GM18873 (cell line): ENCODE data around the gene MACROD1.

Source experiments
- ATAC-seq: cut with Tn5 transposase; IDR thresholded peaks from one replicate; pipeline ENCODE4 v1.9.1; 2021; ENCODE audit warnings: mild to moderate bottlenecking, moderate library complexity, moderate number of reproducible peaks; ENCODE audit not compliant: unreplicated experiment, low FRiP score

MACROD1 gene

DNA sequence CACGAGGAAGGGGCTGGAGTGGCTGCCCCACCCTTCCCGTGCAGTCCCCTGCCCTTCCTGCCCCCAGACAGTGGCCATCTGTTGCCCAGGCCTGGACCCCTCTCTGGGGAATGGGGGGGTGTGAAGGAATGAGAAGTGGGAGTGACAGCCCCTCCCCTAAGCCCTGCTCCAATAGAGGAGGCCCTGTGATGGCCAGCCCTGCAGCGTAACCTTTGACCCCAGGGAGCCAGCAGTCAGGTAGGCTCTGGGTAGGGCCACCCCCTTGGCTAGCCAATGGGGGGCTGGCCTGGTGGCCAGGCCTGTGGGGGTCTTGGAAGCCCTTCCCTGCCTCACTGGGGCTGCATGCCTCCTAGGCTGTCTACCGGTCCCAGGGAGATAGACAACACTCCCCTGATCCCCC is 123.6 kb downstream of the MACROD1 start:
- no peak for ATAC-seq

DNA sequence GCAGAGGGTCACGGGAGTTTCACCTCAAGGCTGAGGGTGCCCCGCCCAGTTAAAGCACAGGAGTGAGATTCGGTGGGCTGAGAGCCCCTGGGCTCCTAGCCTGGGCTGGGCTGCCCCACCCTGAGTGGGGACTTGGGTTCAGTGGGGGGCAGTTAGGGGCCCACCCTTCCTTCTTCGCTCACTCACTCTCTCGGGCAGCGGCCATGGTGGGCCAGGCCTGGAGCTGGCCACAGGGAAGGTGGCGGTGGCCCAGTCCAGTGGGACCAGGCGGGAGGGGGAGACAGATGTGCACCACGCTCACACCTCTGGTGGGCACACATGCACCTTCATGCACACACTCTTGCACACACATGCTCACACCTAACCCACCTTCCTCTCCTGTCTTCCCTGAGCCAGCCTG is 124.1 kb downstream of the MACROD1 start:
- no peak for ATAC-seq

DNA sequence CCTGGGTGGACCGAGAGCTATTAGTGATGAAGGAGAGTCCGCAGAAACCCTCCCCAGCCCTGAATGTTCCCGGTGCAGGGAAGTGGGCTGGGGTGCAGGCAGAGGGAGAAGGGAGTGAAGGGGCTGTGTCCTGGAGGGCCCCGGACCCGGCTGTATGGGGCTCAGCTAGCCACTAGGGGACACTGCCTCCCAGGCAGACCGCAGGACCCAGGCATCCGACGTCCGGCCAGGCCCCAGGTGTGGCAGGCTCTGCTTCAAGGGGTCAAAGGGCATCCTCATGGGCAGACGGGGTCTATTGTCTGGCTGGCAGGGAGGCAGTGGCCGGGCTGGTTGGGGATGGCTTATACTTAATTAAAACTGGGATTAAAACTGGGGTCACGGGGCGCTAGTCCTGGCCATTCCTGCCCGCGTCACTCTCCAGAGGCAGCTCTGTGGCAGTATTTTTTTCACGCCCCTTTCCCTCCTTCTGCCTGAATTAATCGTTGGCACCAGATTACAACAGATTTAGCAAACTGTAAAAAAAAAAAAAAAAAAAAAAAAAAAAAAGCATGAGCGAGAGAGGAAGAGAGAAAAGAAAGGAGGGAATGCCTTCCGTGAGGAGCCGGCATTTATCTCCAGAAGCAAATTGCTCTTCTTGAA is 125.1 kb downstream of the MACROD1 start:
- ATAC-seq, result no peak

DNA sequence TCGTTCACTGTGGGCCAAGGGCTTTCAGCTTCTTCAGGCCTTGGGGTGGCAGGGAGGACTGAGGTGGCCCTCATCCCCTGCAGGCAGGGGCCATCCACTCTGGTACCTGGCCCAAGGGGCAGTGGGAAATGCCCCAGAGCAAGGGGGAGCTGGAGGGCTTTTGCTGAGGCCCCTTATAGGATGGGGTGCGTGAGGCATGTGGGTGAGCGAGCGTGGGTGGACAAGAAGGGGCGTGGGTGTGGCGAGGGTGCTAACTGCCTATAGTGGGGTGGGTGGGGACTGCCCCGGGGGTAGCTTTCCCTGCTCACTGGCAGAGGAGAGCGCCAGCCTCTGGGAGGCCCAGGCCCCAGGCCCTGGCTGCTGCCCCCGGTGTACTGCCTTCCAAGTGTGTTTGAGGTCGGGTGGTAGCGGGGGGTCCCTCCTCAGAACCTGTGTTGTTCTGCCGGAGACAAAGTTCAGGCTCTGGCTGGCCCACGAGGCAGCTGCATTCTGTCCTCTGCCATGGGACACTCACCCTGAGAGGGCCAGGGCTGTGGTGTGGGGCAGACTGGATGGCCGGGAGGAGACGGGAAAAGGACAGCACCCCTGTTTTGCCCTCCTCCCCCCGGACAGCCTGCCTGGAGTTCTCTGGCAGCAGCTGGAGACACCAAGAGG is 126.8 kb downstream of the MACROD1 start:
- no peak for ATAC-seq

DNA sequence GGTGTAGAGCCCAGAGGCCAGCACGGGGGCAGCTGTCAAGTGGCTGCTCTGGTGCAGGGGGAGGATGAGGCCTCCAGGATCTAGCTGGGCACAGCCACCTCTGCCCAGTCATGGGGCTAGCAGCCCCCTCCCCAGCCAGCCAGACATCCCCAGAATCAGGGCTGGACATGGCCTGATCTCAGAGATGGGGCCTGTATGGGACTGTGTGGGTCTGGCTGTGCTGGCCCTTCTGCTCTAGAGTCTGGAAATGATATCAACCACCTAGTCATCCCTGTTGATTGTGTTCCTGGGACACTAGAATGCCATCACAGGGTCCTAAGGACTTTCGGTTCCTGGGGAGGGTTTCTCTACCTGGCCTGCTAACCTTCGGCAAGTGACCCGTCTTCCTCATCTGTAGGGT is 127.4 kb downstream of the MACROD1 start:
- no peak for ATAC-seq

DNA sequence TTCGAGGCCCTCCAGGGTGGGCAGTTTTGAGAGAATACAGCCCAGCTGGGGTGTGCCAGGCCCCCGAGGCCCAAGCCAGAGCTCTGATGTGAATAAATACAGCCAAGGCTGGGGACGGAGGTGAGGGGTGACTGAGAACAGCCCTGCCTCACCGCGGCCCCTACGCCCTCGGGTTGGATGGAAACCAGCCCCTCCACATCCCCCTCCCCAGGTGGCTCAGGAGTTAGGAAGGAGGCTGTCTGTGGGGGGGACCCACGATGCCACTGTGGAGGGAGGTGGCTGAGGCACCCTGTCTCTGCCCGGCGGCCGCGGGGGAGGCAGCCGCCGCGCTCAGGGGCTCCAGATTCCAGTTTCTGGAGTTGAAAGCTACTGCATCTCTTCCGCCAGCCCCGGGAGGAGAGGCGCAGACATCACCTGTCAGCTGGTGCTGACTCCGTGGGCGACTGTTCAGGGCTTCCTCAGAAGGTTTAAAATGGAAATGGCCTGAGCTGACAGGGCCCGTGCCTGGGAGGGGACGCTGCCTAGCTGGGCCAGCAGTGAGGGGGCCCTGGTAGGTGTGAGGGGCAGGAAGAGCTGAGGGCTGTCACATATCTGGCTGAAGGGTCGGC is 128.8 kb downstream of the MACROD1 start:
- ATAC-seq, result no peak

DNA sequence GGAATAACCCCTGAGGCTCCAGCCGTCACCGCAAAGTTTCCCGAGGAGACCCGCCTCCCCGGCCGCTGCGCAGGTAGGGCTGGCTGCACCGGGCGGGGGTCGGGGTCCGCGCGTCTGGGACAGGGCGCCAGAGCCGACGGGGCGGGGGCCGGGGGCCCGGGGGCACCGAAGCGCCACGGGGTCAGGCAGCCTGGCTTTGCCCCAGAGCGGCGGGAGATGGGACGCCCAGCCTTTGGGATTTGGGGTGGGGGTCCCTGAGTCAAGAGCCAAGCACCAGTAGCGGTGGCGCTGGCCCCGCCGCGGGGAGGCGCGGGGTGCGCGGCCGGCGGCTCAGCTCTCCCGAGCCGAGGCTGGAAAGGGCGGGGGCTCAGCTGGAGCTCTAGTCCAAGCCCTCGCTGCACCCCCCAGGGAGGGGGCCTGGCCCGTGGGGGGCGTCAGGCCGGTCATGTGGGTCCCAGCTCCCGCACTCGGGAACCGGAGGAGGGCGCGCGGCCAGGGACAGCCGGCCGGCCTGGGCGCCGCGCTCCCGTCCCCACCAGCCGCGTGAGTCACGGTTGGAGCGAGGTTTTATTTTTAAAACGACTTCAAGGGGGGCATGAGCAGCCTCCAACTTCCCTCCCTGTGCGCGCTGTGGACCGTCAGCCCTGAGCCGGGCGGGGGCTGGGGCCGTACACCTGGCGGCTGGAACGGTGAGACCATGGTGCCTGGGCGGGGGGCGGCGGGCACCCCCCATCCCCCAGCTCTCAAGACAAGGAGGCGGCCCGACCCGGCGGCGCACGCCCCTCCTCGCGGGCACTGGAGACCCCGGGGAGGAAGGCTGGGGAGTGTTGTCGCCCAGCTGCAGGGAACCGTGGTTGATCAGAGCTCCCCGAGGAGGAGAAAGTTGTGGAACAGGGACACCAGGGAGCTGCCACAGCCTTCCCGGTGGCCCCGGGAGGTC is 129.6 kb downstream of the MACROD1 start:
- no peak for ATAC-seq

DNA sequence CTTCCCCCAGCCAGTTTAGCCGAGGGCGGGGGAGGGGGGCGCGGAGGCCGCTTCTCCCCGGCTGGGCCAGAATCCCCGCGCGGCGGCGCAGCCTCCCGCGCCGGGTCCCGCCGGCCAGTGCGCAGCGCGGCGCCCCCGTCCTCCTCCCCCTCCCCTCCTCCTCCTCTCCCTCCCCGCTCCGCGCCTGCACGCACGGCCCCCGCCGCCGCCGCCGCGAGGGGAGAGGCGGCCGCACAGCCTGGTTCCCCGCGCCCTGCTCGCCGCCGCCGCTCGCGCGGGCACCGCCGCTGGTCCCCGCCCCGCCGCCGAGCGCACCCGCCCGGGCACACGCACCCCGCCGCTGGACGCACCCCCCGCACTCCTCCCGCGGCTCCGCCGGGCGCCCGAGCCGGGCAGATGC is 130.3 kb downstream of the MACROD1 start, which contains the start of gene FLRT1:
FLRT1 (plus strand) TSS at position 356 of the 400 bp plus-strand sequence. CDS start 80,337 bp downstream, outside the sequence.
- no peak for ATAC-seq

DNA sequence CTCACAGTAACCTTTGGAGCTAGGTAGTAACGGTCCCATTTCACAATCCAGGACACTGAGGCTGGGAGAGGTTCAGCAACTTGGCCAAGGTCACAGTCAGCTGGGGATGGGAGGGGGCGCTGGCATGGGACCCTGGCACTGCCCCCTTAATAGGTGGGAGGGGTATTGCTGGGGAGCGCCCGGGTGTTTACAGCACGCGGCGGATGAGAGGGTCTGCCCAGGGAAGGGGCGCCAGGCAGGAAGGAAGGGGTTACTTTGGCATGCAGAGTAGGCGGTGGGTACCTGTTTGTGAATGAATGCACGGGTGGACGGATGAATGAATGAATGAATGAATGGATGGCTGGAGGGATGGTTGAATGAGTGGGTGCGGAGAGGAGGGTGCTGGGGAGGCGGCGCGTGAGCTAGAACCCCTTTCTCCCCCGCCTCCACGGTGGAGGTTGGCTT is 130.8 kb downstream of the MACROD1 start:
- no peak for ATAC-seq

DNA sequence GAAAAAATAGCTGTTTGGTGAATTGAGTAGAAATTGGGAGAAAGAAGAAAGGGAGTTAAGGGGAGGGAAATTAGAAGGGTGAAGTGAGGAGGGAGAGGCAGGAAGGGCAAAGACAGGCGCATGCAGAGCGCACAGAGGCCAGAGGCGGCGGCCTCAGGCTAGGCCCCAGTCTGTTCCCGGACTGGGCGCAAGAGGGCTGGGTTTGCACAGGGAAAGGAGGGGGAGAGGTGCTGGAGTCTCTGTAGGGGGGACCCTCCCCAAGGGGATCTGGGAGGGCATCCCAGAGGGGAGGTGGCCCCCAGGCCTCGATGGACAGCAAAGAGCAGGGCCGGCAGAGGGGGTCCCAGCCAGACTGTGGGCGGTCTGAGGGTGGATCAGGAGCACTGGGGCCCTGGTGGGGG is 131.5 kb downstream of the MACROD1 start:
- no peak for ATAC-seq

DNA sequence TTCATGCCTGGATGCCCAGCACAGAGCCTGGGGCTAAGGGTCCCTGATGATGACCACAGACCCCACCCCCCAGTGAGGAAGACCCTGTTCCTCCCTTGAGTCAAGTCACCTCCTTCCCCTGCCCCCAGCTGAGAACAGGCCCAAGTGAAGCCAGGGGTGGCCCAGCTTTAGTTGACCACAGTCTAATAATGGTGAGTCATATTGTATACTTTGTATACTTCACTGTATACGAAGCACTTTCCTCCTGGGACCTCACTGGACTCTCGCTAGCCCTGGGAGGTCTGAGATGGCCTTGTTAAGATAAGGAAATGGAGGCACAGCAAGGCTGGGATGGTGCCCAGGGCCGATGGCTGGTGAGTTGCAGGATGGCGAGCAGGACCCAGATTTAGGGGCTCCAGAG is 133.9 kb downstream of the MACROD1 start:
- ATAC-seq, result no peak

DNA sequence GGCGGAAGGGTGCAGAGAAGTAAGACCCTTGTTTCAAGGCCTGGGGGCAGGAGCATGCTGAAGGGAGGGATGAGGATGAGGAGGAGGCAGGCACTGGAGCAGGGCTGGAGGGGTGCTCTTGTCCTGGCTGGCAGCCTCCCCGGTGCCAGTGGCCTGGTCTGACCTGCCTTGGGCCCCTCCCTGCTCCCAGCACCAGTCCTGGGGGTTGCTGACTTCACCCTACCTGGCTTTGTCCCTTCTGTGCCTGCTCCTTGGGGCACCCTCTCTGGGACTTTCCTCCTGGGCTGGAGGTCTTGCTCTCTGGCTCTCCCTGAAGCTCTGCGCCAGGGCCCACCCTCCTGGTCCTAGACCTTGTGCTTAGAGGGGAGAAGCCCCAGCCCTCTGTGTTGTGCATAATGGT is 134.9 kb downstream of the MACROD1 start:
- no peak for ATAC-seq

DNA sequence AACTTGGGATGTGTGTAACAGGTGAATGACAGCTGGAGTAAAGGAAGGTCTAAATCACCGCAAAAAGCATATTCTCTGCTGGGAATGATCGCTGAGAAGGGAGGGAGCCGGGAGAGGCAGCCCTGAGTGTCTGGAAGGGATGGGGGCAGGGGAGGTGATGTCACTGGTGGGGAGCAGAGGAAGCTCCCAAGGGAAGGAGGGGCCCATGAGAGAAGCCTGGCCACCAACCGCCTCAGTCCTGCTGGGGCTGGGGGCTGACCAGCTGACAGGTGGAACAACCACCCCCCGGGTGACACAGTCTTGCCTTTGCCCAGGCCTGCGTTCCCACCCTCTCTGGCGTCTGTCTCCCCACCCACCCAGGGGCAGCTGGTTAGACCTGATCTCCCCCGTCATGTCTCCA is 136.1 kb downstream of the MACROD1 start:
- no peak for ATAC-seq

DNA sequence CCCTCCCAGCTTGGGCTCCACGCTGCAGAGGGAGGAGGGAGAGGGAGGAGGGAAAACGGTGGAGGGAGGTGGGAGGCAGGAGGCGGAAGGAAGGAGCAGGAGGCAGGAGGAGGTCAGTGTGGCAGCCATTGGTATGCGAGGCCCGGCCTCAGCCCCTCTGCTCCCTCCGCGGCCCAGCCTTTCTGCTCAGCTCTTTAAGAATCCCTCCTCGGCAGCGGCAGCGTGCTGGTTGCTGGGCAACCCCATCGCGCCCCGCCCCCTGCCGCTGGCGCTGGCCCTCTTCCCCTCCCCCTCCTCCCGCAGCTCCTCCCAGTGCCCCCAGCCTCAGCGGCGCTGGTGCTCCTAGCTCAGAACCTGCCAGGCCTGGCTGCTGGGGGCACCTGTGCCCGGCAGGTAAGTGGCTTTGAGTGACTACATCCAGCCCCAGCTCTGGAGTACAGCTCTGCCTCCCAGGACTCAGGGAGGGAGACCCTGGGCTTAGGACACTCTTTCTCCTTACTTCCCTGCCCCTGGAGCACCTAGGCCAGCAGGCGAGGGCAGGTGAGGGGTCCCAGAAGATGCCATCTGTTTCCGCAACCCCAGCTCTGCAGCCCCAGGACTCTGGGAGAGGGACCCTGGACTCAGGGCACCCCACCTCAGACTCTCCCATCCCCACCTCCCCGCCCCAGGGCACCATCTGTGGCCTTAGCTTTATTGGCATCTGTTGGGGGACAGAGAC is 137.4 kb downstream of the MACROD1 start:
- ATAC-seq, result no peak

DNA sequence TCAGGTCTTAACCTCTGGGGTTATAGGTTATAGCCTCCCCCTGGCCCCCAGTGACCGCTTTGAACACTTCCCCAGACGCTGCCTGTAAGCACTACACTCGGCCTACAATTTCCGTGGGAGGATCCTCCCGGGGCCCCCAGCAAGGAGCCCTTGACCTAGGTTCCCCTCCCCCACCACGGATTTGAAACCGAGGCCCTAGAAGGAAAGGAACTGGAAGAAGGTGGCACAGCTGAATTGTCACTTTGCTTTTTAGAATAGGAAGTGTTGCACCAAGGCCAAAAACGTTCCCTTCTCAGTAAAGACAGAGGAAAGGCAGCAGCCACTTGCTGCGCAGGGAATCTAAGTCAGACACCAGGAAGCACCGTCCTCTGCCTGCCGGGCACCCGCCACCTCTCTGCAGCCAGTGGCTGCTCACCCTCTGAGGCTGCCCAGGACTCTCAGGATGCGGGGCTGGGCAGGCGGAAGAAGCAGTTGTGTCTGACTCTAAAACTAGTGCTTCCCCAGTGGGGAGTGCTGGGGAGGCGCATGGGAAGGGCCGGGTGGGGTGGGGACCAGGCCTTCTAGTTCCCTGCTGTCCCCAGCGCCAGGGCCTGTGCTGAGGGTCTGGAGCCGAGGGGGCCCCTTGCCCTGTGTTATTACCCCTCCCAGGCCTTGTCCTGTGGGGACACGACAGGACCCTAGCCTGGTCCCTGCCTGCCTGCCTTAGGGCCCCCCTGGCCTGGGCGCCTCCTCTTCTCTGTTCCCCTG is 138.1 kb downstream of the MACROD1 start:
- ATAC-seq, result no peak

DNA sequence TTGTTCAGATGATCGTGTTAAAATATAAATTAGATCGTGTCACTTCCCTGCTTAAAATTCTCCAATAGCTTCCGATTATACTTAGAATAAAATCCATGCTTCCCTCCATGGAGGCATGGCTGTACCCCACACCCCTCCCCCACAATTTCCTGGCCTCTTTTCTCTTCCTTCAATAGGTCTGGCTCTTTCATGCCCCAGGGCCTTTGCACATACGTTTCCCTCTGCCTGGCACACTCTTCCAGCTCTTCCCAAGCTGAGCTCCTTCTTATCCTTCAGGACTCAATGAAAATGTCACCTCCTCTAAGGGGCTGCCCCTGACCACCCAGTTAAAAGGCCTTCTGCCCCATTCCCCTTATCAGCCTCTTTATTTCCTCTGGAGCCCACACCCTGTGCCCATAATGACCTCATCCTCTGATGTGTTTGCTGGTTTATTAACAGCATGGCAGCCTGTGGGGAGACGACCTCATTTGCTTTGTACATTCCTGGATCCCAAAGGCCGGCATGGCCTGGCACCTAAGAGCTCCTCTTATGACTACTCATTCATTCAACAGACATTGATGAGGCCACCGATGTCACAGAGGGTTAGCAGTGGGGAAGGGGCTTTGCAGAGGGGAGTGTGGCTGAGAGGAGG is 139.2 kb downstream of the MACROD1 start:
- ATAC-seq, result no peak

DNA sequence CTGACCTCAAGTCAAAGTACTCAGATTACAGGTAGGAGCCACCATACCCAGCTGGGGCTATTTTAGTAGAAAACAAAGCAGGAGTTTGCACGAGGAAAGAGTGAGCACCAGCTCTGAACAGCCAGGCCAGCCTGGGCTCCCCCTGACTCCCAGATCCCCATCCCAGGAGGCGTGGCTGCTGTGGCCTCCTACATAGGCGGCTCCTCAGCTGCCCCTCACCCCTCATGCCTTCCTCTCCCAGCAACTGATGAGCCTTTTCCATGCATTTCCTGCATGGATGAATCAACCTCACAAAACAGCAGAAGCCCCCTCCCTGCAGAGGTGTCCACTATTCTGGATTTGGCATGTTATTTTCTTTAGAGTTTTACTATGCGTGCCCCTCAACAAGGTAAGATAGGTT is 140.7 kb downstream of the MACROD1 start:
- no peak for ATAC-seq

DNA sequence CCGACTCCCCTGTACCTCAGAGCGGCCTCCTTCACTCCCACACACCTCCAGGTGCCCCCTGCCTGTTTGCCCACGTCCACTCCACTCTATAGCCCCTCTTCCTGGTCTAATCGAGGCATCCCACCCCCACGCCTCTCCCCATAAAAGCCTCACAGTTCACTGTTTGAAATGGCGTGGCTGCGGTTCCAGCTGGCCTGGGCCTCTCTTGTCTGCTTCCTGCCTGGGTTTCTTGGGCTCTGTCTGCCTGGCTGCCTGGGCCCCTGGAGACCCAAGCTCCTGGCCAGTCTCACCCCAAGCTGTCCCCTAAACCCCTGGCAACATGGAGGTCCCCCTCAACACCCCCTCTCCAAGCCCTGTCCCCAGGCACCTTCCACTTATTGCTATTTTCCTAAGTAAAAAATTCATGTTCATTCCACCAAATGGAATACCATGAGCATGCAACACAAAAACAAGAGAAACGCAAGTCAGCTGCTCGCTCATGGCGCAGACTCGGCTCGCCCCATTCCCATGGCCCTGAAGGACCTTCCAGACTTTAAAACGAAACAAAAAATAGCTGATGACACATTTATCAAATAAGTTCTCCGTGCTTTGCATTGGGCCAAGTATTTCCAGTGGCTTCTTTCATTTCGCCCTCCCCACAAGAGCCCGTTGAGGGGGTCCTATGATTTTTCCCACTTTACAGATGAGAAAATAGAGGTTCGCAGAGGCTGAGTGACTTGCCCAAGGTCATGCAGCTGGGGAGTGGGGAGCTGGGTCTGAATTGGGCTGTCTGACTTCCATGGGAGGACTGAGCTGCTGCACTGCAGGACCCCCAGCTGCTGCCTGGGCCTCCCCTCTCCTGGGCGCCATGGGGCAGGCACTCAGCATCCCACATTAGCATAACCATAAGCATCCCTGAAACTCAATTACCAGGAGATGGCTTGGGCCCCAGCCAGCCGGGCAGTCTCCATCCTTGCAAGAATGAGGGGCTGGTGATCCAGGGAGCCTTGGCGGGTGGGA is 141.9 kb downstream of the MACROD1 start:
- ATAC-seq, result no peak
